Measurements from ENCODE around the gene L3MBTL2. TPM values are rescaled to one million over a fixed set of nuclear protein-coding genes. Genes with fewer than 3 reads are reported as not detected.

L3MBTL2 gene
- total and polyA plus RNA-seq, 2 of the 13 experiments (the other 11 are each of a cell fraction or from before 2014, with no cell fraction given): 13.8 to 33.7 TPM

DNA sequence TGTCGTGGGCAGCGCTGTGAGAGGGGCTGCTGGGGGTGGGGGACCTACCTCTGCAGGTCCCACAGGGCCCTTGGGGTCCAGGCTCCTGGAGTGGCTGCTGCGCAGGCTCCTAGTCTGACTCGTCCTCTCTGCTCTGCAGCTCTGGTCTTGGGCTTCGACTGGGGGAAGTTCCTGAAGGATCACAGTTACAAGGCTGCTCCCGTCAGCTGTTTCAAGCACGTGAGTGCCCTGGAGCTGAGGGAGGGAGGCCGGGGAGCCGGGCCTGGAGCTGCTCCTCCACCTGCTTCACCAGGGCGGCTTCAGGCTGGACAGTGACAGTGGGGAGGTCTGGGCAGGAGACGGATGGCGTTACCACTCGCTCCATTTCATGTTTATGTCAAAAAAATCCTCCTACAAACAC lies 11.9 kb downstream of the L3MBTL2 start:
- intact Hi-C loops (cut with micrococcal nuclease; ENCODE audit: unreplicated experiment) (no loop called here), in situ Hi-C loops (cut with HindIII; ENCODE audit: extremely low pct_ligation_motif_present, low pct_unique_long_range_greater_than_20kb) (no loop called here)
- ChIA-PET CTCF (ENCODE audit: low intra/inter-chr PET ratio, low total read pairs) (no interaction called here), POLR2A (no interaction called here)
- no peaks in the 10 kb centered on the region; a peak in 1 of 5 replicates for H3K27me3 ChIP-seq (ENCODE audit: control insufficient read depth in 1 of 2, insufficient read depth in 2 of 2, low read length in 2 of 2)
- no peak for TF ChIP-seq DNMT3B (CRISPR knock-in tag; conservative IDR thresholded peaks at IDR 0.05)
- TF ChIP-seq ZNF234 (CRISPR knock-in tag; conservative IDR thresholded peaks at IDR 0.05): no peak
- no peak for TF ChIP-seq PREB (CRISPR knock-in tag; IDR thresholded peaks at IDR 0.05)
- TF ChIP-seq, protein P1, sequence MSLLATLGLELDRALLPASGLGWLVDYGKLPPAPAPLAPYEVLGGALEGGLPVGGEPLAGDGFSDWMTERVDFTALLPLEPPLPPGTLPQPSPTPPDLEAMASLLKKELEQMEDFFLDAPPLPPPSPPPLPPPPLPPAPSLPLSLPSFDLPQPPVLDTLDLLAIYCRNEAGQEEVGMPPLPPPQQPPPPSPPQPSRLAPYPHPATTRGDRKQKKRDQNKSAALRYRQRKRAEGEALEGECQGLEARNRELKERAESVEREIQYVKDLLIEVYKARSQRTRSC (CRISPR knock-in tag; IDR thresholded peaks at IDR 0.05; ENCODE audit: low read depth): no peak
- no peak for TF ChIP-seq PAF1 (CRISPR knock-in tag; IDR thresholded peaks at IDR 0.05)
- TF ChIP-seq TAF1 (CRISPR knock-in tag; IDR thresholded peaks at IDR 0.05): no peak
- TF ChIP-seq NPAS2 (CRISPR knock-in tag; IDR thresholded peaks at IDR 0.05; ENCODE audit: borderline replicate concordance): no peak
- TF ChIP-seq ZMAT5 (CRISPR knock-in tag; IDR thresholded peaks at IDR 0.05; ENCODE audit: borderline replicate concordance, low read depth): no peak
- TF ChIP-seq ZNF331 (CRISPR knock-in tag; IDR thresholded peaks at IDR 0.05): no peak
- TF ChIP-seq ZBTB1 (CRISPR knock-in tag; IDR thresholded peaks at IDR 0.05; ENCODE audit: borderline replicate concordance): no peak
- TF ChIP-seq TOPORS (CRISPR knock-in tag; IDR thresholded peaks at IDR 0.05): no peak
- TF ChIP-seq NR1H2 (CRISPR knock-in tag; IDR thresholded peaks at IDR 0.05; ENCODE audit: borderline replicate concordance, low read depth): no peak
- no peak for TF ChIP-seq TRIM24 (CRISPR knock-in tag; IDR thresholded peaks at IDR 0.05)
- no peak for TF ChIP-seq ZNF713 (CRISPR knock-in tag; IDR thresholded peaks at IDR 0.05)
- no peak for TF ChIP-seq BORCS8-MEF2B (CRISPR knock-in tag; IDR thresholded peaks at IDR 0.05)
- TF ChIP-seq ZFP36L1 (CRISPR knock-in tag; IDR thresholded peaks at IDR 0.05): no peak
- no peak for TF ChIP-seq IRF9 (CRISPR knock-in tag; IDR thresholded peaks at IDR 0.05; ENCODE audit: borderline replicate concordance)
- no peak for TF ChIP-seq RFX1 (IDR thresholded peaks at IDR 0.05)
- TF ChIP-seq LCORL (IDR thresholded peaks at IDR 0.05): no peak
- TF ChIP-seq LCORL (CRISPR knock-in tag; IDR thresholded peaks at IDR 0.05): no peak
- TF ChIP-seq CREM (IDR thresholded peaks at IDR 0.05): no peak
- TF ChIP-seq CREM (CRISPR knock-in tag; IDR thresholded peaks at IDR 0.05): no peak
- H3K4me3 ChIP-seq (replicated peaks in 1 of 3; ENCODE audit: insufficient read depth in 1 of 3, low read depth in 2 of 3, low read length in 3 of 3): no peak overlapping the region
- no peak overlapping the region for H3K9ac ChIP-seq (ENCODE audit: insufficient read depth, low read depth, low read length)
- BruUV-seq (replicated peaks): no TSS peak
- no peaks in the 10 kb centered on the region for H4K20me1 ChIP-seq (ENCODE audit: insufficient read depth, low read length)
- ATAC-seq: no peak; the same call in 2 of the 3 replicates
- no peaks in the 10 kb centered on the region for H3K9me3 ChIP-seq (ENCODE audit: low read length)
- peaks cover 1% of the 10 kb centered on the region; the same call in 1 of the 2 replicates for H3K4me1 ChIP-seq (ENCODE audit: insufficient read depth, low read length)
- peaks cover 3 to 25% of the 10 kb centered on the region in 2 experiments; a peak in 4 of 5 replicates for H3K36me3 ChIP-seq (replicated peaks in 1 of 2; ENCODE audit: control insufficient read depth in 1 of 2, insufficient read depth in 2 of 2, low read length in 2 of 2)
- WGBS (ENCODE audit: low lambda C conversion rate): 93% methylated on average over 9 of the region's 13 CpGs
- H3K79me2 ChIP-seq (ENCODE audit: insufficient read depth, low read length): no peaks in the 10 kb centered on the region
- no peak overlapping the region for H2AFZ ChIP-seq (ENCODE audit: low read length)
- no peak for DNase-seq (ENCODE audit: low spot score)
- no peak overlapping the region for H3K27ac ChIP-seq (ENCODE audit: extremely low read length, insufficient read depth, low read length)
- no peak for FAIRE-seq
- H3K4me2 ChIP-seq (ENCODE audit: low read depth, low read length): no peak overlapping the region
